Retinal pigment epithelial cell (primary cell): ENCODE data around the gene BEND6.

Experiments used
- DNase-seq: peaks from one replicate; pipeline ENCODE4 v3.0.0-alpha.2; 2010; ENCODE audit warnings: low read depth
- H3K4me3 ChIP-seq: 2 replicates; pipeline ENCODE4 v1.5.1; 2011; ENCODE audit warnings: mild to moderate bottlenecking, low read length, control low read depth, moderate library complexity
- TF ChIP-seq, protein P1 (sequence below): conservative IDR thresholded peaks from 2 replicates; pipeline ENCODE4 v1.5.1; 2011; ENCODE audit warnings: low read depth, low read length, control low read depth, inconsistent platforms

The BEND6 gene

DNA sequence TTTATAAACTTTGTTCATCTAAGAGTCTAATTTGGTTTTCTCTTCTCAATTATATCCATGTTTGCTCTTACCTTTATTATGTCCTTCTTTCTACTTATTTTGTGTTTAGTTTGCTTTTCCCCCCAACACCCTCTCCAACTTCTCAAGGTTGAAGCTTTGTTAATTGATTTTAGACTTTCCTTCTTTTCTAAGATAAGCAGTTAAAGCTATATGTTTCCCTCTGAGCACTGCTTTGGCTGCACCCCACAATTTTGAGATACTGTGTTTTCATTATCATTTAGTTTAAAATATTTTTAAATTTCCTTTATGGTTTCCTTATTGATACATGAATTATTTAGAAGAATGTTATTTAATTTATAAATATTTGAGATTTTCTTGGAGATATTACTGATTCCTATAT is 13.9 kb upstream of the BEND6 start:
- TF ChIP-seq, protein P1, sequence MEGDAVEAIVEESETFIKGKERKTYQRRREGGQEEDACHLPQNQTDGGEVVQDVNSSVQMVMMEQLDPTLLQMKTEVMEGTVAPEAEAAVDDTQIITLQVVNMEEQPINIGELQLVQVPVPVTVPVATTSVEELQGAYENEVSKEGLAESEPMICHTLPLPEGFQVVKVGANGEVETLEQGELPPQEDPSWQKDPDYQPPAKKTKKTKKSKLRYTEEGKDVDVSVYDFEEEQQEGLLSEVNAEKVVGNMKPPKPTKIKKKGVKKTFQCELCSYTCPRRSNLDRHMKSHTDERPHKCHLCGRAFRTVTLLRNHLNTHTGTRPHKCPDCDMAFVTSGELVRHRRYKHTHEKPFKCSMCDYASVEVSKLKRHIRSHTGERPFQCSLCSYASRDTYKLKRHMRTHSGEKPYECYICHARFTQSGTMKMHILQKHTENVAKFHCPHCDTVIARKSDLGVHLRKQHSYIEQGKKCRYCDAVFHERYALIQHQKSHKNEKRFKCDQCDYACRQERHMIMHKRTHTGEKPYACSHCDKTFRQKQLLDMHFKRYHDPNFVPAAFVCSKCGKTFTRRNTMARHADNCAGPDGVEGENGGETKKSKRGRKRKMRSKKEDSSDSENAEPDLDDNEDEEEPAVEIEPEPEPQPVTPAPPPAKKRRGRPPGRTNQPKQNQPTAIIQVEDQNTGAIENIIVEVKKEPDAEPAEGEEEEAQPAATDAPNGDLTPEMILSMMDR: no peak
- H3K4me3 ChIP-seq: no peak overlapping the region
- DNase-seq: no peak

DNA sequence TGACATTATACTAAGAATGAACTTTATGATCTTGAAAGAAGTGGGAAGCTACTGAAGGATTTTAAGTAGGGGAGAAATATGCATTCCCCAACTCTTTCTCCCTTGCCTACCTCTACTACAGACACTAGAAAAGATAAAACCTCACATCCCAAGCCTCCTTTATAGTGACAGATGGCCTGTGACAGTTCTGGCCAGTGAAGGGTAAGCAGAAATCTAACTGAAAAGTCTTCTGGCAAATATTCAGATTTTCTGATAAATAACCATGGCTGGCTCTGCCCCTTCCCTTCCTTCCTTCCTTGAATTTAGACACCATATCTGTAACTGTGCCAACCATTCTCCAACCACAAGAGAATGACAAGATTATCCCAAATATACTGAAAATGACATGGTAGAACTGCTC is 10.2 kb upstream of the BEND6 start:
- DNase-seq: no peak
- TF ChIP-seq, protein P1: no peak
- H3K4me3 ChIP-seq: no peak overlapping the region

DNA sequence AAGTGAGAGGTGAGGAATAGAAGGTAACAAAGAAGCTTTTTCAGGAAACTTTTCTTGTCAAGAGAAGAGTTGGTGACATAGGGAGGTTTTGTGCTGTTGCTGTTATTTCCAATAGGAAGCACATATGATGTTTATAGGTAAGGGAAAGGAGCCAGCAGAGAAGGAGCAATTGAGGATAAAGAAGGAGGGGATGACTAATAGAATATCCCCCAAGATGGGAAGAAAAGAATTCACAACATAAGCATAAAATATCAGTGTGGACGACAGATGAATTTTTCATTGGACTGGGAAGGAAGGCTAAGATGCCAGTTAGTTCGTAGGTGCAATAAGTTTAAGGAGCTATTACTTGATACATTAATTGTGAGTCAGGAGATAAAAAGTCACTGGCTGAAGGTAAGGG is 8.5 kb upstream of the BEND6 start:
- H3K4me3 ChIP-seq: no peak overlapping the region
- TF ChIP-seq, protein P1: no peak
- DNase-seq: no peak

DNA sequence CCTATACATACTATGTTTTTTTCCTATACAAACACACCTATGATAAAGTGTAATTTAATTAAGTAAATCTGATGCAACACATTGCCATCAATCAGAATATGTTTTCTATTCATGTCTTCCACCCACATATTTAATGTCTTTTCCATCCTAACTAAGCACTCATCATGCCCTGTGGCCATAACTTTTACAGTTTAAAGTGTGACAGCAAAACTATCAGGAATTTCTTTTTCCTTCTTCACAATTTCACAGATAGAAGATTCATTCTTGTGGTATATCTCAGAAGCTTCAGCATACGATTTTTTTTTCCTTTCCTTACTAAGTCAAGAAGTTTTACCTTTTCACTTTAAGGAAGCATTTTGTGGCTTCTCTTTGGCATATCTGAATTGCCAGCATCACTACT is 7.0 kb upstream of the BEND6 start:
- TF ChIP-seq, protein P1: no peak
- no peak overlapping the region for H3K4me3 ChIP-seq
- no peak for DNase-seq

DNA sequence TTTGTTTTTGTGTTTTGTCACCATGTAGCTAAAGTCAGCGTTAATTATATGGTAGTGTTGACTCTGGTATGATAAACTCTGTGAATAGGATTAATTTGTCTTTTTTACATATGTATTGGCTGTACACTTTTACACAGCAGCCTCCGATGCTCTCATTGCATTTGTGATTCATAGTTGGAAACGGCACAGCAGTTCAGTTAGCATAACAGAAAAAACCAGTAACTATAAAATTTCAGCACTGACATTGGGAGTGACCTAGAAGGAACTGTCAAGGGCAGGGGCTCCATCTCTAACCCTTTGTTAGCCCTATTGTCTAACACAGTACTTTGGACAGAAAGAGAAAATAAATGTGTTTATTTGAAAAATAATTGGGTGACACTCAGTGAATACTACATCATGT is 5.6 kb upstream of the BEND6 start:
- TF ChIP-seq, protein P1: no peak
- H3K4me3 ChIP-seq: no peak overlapping the region
- no peak for DNase-seq

DNA sequence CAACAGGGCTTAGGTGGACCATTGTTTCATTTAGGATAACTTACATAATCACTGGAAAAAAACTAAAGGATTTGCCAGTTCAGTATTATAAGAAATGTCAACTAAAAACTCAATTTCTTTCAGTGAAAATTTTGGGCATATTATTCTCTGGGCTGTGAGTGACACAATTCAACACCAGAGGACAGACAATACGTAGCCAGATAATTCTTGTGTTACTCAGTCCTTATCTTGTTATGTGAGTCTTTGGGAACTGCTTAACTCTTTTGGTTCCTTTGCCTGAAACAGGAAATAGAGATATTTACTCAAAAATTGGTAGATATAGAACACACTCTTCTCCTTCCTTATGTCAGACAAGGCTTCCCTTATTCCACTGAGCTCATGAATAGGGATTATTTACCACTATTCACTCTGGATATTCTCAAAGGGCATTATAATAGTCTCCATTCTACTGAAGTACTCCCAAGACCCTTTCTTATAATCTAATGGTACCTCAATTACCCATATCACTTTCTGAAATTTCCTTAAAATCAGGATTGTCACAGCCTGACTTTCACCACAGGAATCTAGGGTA is 4.9 kb upstream of the BEND6 start:
- TF ChIP-seq, protein P1: no peak
- H3K4me3 ChIP-seq: no peak overlapping the region
- no peak for DNase-seq

DNA sequence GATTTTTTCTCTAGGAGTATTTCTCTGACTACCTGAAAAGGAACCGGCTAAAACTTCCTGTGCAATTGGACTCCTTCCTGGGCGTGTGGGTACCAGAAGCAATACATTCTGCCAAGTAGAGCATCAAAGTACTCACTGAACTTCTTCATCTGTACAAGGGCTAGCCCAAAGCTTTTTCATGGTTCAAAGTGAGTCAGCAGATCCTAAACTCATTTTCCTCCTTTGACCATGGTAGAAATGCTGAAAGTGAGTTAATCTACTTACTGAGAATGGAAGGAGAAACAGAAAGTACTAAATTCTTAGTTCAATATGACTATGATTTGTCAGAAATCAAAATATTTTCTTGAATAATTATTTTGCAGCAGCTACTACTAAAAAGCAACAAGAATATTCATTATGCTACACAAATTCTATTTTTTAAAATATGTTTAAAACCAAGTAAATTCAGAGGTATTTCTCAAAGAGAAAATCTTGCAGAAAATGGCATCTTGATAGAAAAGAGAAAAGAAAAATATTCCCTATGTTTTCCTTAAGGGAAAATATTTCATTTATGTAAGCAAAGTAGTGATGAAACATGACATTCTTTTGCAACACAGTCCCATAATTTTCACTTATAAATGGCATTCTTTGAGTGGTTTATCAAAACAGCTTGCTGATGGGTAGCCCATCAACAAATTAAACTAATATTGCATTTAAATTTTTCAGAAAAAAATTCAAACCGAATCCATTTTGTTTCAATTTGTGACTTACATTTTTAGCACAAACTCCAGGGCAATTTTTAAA is 3.7 kb upstream of the BEND6 start:
- DNase-seq: no peak
- H3K4me3 ChIP-seq: no peak overlapping the region
- TF ChIP-seq, protein P1: no peak
